AG04449 (cell line): ENCODE results near the gene SPIRE2.

Experiments
- CTCF ChIA-PET: fragments of 350-600 bp; formaldehyde crosslinking; extraction: SDS; loops from one replicate; lab custom pipeline; 2021; ENCODE audit warnings: antibody characterized with exemption; lab: Yijun Ruan, JAX
- POLR2A ChIA-PET: fragments of 400-600, 350-600 bp; formaldehyde crosslinking; extraction: SDS; loops from one replicate; lab custom pipeline; 2020; ENCODE audit warnings: antibody characterized with exemption, inconsistent platforms; lab: Yijun Ruan, JAX
- DNase-seq: peaks from one replicate; pipeline ENCODE4 v3.0.0-alpha.2; 2010; ENCODE audit warnings: low read depth, low spot score
- H3K4me3 ChIP-seq: 2 replicates; pipeline ENCODE4 v1.5.1; 2011; ENCODE audit warnings: low read depth, mild to moderate bottlenecking, control low read depth, low read length
- CTCF ChIP-seq: IDR thresholded peaks from one replicate; pipeline ENCODE4 v1.5.1; 2011; ENCODE audit warnings: mild to moderate bottlenecking, moderate library complexity, low read length, control low read depth, inconsistent platforms; ENCODE audit not compliant: insufficient read depth; ENCODE audit errors: missing control alignments

Gene SPIRE2

GRCh38 chr16:89904606-89905510, 76.6 kb downstream of the SPIRE2 start:
- POLR2A ChIA-PET: interaction anchor here (1.8 kb wide), 1 partner anchor 18 kb away, joined by 5 read pairs; no protein-coding TSS in a partner anchor
- TF ChIP-seq CTCF: no peak
- CTCF ChIA-PET: interaction anchor here (0.9 to 1.1 kb wide), 2 partner anchors 11 to 111 kb away, joined by 3 to 4 read pairs; no protein-coding TSS in a partner anchor
- no peak for DNase-seq
- H3K4me3 ChIP-seq: no peak overlapping the region

- no peak for TF ChIP-seq CTCF
- DNase-seq: no peak
- CTCF ChIA-PET: interaction anchor here (0.9 to 1.0 kb wide), 2 partner anchors 10 to 25 kb away, joined by 3 to 4 read pairs; no protein-coding TSS in a partner anchor
- H3K4me3 ChIP-seq: no peak overlapping the region
- POLR2A ChIA-PET: interaction anchor here (1.8 to 3.3 kb wide), 2 partner anchors 13 to 17 kb away, joined by 5 to 15 read pairs; partner anchors contain the start of gene MC1R
Measured at GRCh38 chr16:89905511-89906139, 77.3 kb downstream of the SPIRE2 start.

- DNase-seq: no peak
- POLR2A ChIA-PET: interaction anchor here (0.5 to 3.3 kb wide), 3 partner anchors 12 to 166 kb away, joined by 3 to 15 read pairs (median 5); partner anchors contain the start of gene MC1R
- CTCF ChIA-PET: interaction anchor here (0.6 to 1.0 kb wide), 2 partner anchors 13 to 25 kb away, joined by 3 read pairs; no protein-coding TSS in a partner anchor
Measured at GRCh38 chr16:89906140-89907025, 78.1 kb downstream of the SPIRE2 start.

GRCh38 chr16:89907055-89907814, 79.0 kb downstream of the SPIRE2 start:
- TF ChIP-seq CTCF: no peak
- H3K4me3 ChIP-seq: no peak overlapping the region
- ChIA-PET CTCF (interaction anchor here (1.3 to 4.3 kb wide), 3 partner anchors 8 to 12 kb away, joined by 6 to 37 read pairs (median 31); partner anchors contain the start of gene MC1R), POLR2A (interaction anchor here (0.5 to 3.3 kb wide), 4 partner anchors 11 to 167 kb away, joined by 3 to 15 read pairs (median 6); partner anchors contain the start of gene MC1R)
- no peak for DNase-seq

More at GRCh38 chr16:89906140-89907025, 78.1 kb downstream of the SPIRE2 start:
- H3K4me3 ChIP-seq: no peak overlapping the region
- no peak for TF ChIP-seq CTCF

GRCh38 chr16:89908236-89908635, 80.0 kb downstream of the SPIRE2 start:
- ChIA-PET CTCF (interaction anchor here (1.3 to 4.3 kb wide), 3 partner anchors 9 to 13 kb away, joined by 6 to 37 read pairs (median 31); partner anchors contain the start of gene MC1R), POLR2A (interaction anchor here (0.6 to 3.3 kb wide), 4 partner anchors 10 to 54 kb away, joined by 3 to 15 read pairs (median 6); partner anchors contain the start of gene MC1R)
- no peak overlapping the region for H3K4me3 ChIP-seq
- DNase-seq: no peak
- no peak for TF ChIP-seq CTCF
